Stimulated activated CD8-positive, alpha-beta memory T cell treated with anti-CD3 and anti-CD28 coated beads, Interleukin-4, amount 100 ng/mL, for 48 hours (primary cell): Measurements from ENCODE around the gene DGKH.
"Not testable (repeated sequence)": the region's sequence is repeated elsewhere in the genome, so short reads cannot be mapped to it uniquely, and the experiment has no call there.

Source experiments
- DNase-seq: peaks from one replicate; pipeline ENCODE4 v3.0.0-alpha.2; 2020

Gene DGKH

DNA sequence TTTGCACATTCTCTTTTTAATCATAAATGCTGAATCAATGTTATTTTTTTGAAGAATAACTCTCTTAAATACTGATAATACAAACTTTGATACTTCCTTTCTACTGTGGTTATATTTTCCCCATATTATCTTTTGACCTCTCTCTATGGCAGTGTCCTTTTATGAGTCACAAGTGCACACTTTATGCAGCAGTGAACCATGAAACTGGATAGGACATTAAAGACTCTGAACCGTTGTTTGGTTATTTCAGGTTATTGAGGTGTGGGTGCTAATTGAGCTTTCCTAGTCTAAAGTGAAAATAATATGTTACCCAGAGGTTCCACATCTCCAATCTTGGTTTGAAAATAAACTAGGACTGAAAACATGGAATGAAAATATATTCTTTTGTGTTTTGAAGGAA is 71.4 kb downstream of the DGKH start:
- DNase-seq = no peak

DNA sequence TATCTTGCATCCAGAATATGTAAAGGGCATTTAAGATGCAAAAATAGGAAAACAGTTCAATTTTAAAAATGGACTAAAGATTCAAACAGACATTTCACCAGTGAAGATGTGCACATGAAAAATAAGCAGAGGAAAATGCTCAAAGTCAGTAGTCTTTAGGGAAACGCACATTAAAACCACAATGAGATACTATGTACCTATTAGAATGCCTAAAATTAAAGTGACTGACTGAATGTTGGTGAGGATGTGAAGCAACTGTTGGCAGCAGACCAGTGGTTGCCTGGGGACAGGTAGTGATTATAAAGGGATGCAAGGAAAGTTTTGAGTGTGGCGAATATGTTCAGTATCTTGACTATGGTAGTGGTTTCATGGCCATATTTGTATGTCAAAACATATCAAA is 75.2 kb downstream of the DGKH start:
- no peak for DNase-seq

DNA sequence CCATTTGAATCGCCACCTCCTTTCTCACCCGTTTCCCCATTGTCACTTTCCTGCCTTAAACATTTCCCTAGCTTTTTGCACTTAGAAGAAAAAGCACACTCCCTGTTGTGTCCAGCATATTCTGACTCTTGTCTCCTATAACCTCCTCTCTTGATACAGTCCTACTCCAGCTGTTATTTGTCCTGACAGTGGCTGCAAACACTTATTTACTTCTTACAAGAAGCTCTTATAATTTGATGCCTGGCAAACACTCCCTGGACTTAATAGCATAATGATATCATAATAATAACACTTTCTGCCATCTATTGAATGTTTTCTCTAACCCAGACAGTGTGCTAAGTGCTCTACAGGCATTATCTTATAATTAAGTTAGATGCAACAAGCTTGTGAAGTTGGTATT is 76.6 kb downstream of the DGKH start:
- DNase-seq = no peak

DNA sequence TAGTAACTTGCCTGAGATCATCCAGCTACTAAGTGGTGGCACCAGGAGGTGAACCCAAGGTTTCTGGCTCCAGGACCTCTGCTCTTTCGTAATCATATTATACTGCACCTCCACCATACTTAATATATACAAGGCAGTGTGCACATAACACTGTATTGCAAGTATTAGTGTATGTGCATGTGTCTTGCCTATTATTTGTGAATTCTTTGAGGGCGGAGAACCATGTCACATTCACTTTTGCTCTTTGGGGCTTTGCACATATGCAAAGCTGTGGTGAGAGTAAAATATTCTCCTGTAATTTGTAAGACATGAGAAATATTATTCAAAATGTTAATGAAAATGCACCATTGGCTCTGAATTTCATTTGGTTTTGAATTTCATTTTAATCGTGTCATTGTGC is 78.6 kb downstream of the DGKH start:
- no peak for DNase-seq

DNA sequence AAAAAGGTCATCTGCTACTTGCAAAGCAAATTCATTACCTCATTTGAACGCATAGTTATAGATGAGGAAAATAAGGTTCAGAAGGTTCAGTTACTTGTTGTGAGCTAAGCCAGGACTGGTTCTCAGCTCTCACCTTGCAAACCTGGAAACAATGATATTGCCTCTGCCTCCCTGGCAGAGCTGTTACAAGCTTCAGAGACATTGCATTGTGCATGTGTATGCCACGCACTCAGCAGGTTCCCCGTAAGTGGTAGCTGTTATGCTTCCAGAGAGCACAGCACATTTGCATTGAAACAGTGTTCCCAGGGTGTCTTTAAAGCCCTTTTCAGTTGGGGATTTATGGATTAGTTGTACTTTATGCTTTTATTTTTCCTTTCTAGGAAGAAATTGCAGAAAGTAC is 80.6 kb downstream of the DGKH start:
- DNase-seq = no peak

DNA sequence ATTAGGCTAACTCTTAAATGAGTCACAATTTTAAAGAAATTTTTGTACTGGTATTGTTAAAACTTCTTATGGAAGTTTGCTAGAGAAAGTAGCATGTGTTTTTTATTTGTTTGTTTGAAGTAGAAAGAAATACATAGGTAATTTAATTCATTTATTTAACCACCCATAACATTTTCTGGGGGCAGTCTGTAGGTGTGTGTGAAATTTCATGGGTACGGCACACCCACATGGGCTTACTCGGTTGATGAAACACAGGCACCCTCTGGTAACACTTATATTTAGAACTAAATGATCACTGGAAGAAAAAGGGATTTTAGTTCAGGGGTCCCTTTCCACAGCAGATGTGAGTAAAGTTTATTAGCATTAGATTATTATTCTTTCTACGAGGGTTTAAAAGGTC is 88.1 kb downstream of the DGKH start:
- no peak for DNase-seq

DNA sequence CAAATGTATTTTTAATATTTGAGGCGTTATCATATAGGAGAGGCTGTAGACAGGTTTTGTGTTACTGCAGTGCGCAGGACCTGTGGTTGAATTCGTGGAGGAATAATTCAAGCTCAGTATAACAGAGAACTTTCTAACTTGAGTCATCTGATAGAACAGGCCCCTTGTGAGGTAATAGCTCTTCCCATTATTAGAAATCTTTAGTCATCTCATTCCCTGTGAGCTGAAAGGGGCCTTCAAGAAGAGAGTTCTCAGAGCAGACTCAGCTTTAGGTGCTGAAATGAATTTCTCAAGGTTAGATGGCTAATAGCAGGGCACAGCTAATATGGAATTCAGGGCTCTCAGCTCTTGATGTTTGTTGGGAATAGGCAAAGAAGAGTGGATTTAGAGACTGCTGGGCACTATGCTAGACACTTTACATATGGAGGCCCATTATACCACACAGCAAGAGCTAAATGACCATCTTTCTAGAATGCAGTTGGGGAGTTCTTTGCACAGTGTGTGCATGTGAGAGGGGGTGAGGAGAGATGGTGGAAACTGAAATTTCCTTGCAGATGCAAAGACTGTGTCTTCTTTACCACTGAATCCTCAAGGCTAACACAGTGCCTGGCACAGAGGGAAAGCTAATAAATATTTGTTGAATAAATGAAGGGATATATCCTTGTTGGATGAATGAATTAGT is 89.5 kb downstream of the DGKH start:
- DNase-seq = no peak

DNA sequence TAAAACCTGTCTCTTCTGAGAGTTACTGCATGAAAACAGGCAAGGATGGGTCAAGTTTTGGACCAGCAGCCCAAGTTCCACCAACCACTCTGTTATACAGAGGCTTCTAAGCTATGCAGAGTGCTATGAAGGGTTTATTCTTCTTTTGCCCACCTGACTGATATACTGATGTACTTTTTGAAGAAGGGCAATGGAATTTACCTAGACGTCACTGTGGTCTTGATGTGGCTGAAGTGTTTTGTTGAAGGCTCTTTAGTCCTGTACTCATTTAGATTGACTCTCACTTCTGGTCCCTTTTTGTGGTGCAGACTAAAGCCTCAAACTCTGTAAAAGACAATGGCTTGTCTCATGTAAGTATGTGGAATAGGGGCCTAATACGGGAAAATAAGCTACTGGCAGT is 92.0 kb downstream of the DGKH start:
- no peak for DNase-seq

DNA sequence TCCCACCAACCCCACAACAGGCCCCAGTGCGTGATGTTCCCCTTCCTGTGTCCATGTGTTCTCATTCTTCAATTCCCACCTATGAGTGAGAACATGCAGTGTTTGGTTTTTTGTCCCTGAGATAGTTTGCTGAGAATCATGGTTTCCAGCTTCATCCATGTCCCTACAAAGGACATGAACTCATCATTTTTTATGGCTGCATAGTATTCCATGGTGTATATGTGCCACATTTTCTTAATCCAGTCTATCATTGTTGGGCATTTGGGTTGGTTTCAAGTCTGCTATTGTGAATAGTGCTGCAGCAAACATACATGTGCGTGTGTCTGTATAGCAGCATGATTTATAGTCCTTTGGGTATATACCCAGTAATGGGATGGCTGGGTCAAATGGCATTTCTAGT is 92.6 kb downstream of the DGKH start:
- DNase-seq = not testable (repeated sequence)

DNA sequence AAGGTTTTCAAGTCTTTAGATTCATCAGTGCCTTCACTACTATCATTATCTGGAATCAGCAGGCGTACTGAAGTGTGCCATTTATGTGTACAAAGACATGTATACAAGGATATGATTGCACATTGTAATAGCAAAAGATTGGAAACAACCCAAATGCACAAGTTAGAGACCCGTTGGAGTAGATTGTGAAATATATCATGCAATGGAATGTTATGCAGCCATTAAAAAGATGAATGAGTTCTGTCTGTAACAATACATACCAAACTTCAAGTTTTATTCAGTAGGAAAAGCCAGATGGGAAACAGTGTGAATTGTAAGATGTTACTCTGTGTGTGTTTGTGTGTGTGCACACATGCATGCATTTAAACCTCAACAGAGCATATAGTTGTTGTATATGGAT is 97.9 kb downstream of the DGKH start:
- no peak for DNase-seq

DNA sequence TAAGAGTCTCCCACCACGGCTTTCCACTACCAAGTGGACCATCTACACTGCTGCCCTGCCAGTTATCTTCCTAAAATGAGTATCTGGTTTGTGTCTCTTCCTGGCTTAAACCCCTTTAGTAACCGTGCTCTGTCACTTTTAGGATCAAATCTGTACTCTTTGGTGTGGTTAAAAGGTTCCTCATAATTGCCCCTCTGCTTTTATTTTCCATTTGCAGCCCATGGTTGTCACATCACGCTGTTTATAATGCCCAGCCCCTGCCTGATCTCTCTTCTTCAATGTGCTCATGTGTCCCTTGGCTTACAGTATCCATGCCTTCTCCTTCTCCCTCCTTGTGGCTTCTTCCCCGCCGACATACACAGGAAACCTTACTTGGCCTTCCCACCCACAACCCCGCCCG is 100.1 kb downstream of the DGKH start:
- no peak for DNase-seq

DNA sequence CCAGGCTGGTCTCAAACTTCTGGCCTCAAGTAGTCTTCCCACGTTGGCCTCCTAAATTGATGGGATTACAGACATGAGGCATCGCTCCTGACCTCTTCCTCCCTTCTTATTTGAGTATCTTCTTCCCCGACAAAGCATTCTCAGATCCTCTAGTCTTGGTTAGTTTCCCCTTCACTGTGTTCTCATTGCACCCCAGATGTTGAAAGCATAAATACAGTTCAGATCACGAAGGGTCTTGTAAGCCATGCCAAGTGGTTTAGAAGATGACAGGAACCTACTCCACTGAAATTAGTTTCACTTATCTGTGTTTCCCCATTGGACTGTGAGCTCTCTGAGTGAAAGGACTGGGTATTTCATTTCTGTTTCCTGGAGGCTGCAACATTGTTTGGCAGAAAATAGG is 100.7 kb downstream of the DGKH start:
- no peak for DNase-seq

DNA sequence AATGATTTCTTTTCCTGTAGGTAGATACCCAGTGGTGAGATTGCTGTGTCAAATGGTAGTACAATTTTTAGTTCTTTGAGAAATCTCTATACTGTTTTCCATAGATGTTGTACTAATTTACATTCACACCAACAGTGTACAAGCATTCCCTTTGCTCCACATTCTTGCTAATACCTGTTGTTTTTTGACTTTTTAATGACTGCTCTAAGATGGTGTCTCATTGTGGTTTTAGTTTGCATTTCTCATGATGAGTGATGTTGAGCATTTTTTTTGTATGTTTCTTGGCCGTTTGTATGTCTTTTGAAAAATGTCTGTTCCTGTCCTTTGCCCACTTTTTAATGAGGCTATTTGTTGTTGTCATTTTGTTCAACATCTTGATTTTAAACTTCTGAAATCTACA is 103.3 kb downstream of the DGKH start:
- no peak for DNase-seq

DNA sequence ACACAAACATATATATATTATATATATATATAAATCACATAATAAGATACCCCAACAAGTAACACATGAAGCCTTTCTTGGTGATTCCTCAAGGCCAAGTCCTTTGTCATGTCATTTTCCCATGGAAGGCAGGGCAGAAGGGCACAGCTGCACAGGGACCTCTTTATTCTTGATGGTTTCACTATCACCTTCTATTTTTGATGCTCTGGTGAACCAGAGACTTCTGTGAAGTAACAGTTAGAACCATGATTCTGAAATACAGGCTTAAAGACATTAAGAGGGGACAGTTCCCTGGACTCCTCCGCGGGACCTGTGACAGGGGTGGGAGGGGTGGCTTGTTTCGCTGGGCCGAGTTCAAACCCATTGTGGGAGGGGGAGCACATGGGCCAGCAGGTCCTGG is 104.0 kb downstream of the DGKH start:
- DNase-seq = no peak

DNA sequence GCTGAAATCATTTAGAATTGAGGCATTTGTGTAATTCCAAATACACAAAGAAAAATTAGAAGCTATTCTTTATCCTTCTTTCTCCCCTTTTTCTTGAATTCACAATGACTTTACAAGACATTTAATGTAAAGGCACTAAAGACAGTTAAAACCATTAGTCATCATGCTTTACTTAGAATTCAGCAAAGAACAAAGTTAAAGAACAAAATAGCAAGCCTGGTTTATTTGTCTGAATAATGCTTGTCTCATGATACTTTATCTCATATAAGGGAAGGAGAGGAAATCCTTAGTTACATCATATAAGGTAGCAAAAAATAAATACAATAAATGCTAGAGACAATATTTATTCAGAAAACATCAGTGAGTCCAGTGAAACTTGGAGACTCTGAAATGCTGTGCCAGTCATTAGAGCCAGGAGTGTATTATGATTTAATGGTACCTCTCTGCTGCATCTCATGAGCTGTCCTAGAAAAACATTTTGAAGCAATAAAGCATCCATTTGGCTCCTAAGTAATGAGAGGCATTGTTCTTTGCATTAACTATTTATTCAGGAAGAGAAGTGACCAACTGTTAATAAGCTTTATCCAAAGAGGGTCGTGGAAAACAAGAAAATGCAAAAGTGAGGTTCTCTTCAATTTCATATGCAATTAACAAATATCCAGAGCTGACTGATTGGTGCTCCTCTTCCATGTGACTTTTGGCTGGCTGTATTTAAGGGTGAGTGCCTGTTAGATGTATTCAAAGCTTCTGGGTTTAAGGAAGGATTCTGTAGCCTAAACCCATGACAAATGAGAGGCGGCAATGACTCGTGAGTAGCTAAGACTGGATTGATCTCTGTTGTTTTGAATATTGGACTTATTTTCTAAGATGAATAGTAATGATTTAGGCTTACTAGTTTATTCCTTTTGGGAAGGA is 105.0 kb downstream of the DGKH start:
- no peak for DNase-seq

DNA sequence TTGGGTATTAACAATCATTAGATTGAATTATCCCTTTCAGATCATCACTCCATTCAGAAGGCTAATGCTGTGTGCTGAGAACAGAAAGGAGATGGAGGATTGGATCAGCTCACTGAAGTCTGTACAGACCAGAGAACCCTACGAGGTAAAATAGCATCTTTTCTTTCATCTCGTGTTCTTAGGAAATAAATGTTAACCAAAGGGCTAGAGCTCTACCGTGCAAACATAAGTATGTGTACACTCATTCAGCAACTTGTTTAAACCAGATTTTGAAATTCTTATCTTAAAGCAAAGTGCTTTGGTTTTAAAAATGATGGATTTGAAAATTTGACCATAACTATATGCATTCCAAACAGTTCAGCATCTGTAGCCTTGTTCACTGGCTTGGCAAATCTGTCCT is 106.8 kb downstream of the DGKH start:
- DNase-seq = no peak

DNA sequence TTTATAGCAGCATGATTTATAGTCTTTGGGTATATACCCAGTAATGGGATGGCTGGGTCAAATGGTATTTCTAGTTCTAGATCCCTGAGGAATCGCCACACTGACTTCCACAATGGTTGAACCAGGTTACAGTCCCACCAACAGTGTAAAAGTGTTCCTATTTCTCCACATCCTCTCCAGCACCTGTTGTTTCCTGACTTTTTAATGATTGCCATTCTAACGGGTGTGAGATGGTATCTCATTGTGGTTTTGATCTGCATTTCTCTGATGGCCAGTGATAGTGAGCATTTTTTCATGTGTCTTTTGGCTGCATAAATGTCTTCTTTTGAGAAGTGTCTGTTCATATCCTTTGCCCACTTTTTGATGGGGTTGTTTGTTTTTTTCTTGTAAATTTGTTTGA is 114.9 kb downstream of the DGKH start:
- DNase-seq = not testable (repeated sequence)

DNA sequence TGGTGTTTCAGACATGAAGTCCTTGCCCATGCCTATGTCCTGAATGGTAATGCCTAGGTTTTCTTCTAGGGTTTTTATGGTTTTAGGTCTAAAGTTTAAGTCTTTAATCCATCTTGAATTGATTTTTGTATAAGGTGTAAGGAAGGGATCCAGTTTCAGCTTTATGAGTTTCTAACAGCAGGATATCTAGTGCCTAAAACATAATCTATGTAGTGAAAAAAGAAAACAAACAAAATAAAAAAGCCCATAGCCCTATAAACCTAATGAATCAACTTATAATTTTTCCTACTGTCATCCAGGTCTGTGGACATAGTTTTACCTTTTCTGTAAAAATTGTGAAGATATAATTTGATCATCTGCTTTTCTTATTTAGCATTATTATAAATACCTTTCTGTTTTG is 115.5 kb downstream of the DGKH start:
- not testable (repeated sequence) for DNase-seq

DNA sequence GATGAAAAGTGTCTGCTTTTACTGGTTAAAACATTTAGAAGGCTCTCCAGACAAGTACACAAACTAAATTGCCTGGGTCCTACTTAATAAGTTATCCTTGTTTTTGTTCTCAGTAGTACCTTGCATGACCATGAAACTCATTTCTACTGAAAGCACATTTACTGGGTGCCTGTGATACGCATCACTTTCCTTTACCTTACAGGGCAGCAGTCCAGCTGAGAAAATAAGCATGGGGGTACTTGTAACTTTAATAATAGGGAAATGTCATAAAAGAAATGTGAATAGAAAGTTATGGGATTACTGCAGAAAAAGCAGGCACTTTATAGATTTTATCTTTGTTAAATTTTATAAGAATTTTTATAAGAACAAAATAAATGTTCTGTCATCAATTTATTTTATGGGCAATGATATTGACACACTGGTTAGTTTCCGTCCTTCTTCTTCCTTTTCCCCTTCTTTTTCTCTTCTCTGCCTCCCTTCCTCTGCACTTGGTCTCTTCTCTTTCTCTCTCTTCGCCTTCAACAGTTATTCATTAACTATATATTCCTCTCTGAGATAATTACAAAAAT is 116.2 kb downstream of the DGKH start:
- DNase-seq = no peak

DNA sequence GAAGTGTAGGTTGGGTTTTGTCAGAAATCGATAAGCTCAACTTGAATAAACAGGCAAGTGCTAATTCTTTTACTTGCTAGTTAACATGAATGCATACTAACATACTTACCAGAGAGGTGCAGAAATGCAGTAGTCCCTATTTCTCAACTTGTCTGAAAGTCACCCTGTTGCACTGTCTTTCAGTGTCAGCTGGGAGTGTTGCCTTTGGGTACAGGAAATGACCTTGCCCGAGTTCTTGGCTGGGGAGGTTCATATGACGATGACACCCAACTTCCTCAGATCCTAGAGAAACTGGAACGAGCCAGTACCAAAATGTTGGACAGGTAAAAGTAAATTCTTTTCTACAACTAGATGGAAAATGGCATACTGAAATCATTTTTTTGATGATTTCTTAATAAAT is 120.0 kb downstream of the DGKH start:
- DNase-seq = no peak

DNA sequence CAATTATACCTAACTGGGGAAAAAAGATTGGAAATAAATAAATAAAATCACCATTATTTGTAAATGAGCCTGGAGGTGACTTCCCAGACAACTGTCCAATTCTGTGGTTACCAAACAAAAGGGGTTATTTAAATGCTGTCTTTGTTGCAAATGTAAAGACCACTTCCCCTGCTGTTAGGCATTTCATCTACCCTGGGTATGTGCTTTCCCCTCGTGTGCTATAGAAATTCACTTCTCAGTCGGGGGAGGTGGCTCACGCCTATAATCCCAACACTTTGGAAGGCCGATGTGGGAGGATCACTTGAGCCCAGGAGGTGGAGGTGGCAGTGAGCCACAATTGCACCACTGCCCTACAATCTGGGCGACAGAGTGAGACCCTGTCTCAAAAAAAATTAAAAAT is 121.6 kb downstream of the DGKH start:
- no peak for DNase-seq

DNA sequence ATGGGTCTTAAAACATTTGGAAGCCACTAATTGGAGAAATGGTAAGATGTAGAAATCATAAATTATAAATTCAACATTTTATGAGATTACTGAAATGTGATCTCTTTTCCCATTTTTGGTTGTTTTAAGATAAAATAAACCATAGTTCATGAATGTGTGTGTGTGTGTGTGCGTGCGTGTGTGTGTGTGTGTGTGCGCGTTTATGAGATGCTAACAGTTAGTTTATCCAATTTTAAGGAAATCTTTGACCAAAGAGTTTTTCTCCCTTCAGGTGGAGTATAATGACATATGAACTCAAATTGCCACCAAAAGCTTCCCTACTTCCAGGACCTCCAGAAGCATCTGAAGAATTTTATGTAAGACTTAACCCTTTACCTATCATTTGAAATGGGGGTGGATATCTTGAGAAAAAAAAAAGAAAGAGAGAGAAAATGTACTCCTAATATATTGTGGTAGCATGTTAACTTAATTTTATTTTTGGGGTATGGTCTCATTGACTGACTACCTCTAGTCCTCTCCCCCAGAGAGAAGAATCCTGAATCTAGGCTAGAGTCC is 125.4 kb downstream of the DGKH start:
- no peak for DNase-seq

DNA sequence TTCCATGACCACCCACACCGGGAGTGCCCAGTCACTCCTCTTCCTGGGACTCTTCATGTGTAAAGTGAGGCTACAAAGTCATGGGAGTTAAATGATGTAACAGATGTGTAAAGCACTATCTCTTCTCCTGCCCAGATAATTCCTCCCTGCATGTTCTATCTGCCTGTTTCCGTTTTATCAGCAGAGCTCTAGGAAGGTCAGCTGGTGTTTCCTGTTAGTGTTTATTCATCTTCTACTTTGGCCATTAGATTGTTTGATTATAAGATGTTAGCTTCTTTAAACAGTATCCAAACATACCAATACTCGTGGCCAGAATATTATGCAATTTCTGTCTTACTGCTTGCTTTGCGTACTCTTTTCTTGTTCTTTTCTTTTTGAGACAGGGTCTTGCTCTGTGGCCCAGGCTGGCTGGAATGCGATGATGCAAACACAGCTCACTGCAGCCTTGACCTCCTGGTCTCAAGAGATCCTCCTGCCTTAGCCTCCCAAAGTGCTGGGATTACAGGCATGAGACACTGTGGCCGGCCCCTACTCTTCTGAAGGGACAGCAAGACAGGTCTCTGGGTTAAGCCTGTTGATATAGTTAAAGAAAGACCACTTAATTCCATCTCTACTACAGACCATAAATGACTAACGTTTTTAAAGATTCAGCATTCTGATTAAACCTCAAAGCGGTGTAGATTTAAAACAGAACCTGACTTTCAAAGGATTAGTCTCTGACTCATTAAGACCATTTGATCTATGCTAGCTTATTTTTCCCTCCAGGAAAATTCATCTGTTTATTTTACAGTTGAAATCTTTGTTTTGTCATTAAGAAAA is 126.1 kb downstream of the DGKH start:
- no peak for DNase-seq
